ENCODE measurements around the gene SH3TC1. TPM values are rescaled to one million over a fixed set of nuclear protein-coding genes. Genes with fewer than 3 reads are reported as not detected.

The SH3TC1 gene
- total RNA-seq, 1 donor from 2014 or later: 23.2 TPM

- Mint-ChIP-seq H3K36me3 (no peaks in the 10 kb centered on the region), H3K4me3 (no peak overlapping the region), H3K9me3 (no peaks in the 10 kb centered on the region), H3K4me1 (peaks cover 5% of the 10 kb centered on the region), H3K27me3 (ENCODE audit: low read depth) (no peaks in the 10 kb centered on the region), H3K27ac (no peak overlapping the region)
- TF ChIP-seq, protein P1, sequence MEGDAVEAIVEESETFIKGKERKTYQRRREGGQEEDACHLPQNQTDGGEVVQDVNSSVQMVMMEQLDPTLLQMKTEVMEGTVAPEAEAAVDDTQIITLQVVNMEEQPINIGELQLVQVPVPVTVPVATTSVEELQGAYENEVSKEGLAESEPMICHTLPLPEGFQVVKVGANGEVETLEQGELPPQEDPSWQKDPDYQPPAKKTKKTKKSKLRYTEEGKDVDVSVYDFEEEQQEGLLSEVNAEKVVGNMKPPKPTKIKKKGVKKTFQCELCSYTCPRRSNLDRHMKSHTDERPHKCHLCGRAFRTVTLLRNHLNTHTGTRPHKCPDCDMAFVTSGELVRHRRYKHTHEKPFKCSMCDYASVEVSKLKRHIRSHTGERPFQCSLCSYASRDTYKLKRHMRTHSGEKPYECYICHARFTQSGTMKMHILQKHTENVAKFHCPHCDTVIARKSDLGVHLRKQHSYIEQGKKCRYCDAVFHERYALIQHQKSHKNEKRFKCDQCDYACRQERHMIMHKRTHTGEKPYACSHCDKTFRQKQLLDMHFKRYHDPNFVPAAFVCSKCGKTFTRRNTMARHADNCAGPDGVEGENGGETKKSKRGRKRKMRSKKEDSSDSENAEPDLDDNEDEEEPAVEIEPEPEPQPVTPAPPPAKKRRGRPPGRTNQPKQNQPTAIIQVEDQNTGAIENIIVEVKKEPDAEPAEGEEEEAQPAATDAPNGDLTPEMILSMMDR (IDR thresholded peaks at IDR 0.05; ENCODE audit: unreplicated experiment): no peak
- no peak for DNase-seq (ENCODE audit: low spot score in 2 of 2, unreplicated experiment in 2 of 2)
Observed at GRCh38 chr4:8285143-8285975, 86.3 kb downstream of the SH3TC1 start.

DNA sequence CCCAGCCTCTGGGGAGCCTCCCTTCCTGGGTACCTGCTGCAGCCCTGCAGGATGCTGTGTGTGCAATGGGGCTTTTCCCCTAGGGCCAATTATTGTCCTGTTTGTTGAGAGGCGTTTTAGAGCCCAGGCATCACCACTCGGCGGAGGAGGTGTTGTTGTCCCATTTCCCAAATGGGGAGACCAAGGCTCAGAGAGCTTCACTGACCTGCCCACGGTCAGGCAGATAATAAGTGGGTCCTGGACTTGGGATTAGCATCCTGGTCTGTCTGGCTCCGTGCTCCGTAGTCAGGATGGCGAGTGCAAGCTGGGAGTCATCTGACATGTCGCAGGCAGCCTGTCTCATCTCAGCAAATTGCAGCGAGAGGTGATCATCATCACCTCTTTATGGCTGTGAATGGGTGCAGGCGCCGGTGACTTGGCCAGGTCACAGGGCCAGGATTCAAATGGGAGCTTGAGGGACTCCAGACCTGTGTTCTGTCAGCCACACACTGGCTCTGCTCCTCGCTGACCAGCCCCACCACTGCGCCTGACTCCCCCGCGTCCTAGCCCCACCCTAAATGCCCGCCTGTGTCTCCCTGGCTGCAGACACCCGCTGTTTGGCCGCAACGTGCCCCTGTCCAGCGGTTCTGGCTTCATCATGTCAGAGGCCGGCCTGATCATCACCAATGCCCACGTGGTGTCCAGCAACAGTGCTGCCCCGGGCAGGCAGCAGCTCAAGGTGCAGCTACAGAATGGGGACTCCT, 87.1 kb downstream of the SH3TC1 start:
- TF ChIP-seq, protein P1 (IDR thresholded peaks at IDR 0.05; ENCODE audit: unreplicated experiment): no peak
- Mint-ChIP-seq H3K4me3 (no peak overlapping the region), H3K27me3 (ENCODE audit: low read depth) (no peaks in the 10 kb centered on the region), H3K27ac (no peak overlapping the region), H3K9me3 (no peaks in the 10 kb centered on the region), H3K36me3 (no peaks in the 10 kb centered on the region), H3K4me1 (peaks cover 5% of the 10 kb centered on the region)
- no peak for DNase-seq (ENCODE audit: low spot score in 2 of 2, unreplicated experiment in 2 of 2)

GRCh38 chr4:8286719-8287342, 87.7 kb downstream of the SH3TC1 start:
- Mint-ChIP-seq H3K27ac (no peak overlapping the region), H3K36me3 (no peaks in the 10 kb centered on the region), H3K9me3 (no peaks in the 10 kb centered on the region), H3K4me3 (no peak overlapping the region), H3K4me1 (peaks cover 5% of the 10 kb centered on the region), H3K27me3 (ENCODE audit: low read depth) (no peaks in the 10 kb centered on the region)
- TF ChIP-seq, protein P1 (IDR thresholded peaks at IDR 0.05; ENCODE audit: unreplicated experiment): no peak
- no peak for DNase-seq (ENCODE audit: low spot score in 2 of 2, unreplicated experiment in 2 of 2)

- TF ChIP-seq, protein P1 (IDR thresholded peaks at IDR 0.05; ENCODE audit: unreplicated experiment): no peak
- DNase-seq (ENCODE audit: low spot score in 2 of 2, unreplicated experiment in 2 of 2): no peak
Observed at GRCh38 chr4:8287343-8288280, 88.5 kb downstream of the SH3TC1 start.

More at GRCh38 chr4:8287343-8288280, 88.5 kb downstream of the SH3TC1 start:
- Mint-ChIP-seq H3K27me3 (ENCODE audit: low read depth) (no peaks in the 10 kb centered on the region), H3K4me1 (peaks cover 5% of the 10 kb centered on the region), H3K9me3 (no peaks in the 10 kb centered on the region), H3K4me3 (no peak overlapping the region), H3K36me3 (no peaks in the 10 kb centered on the region), H3K27ac (no peak overlapping the region)
